Kidney capillary endothelial cell (primary cell): ENCODE results near the gene LMO3.
"Not testable (repeated sequence)": the region's sequence is repeated elsewhere in the genome, so short reads cannot be mapped to it uniquely, and the experiment has no call there.

Experiments
- DNase-seq: peaks from one replicate; pipeline ENCODE4 v3.0.0-alpha.2; 2018; ENCODE audit warnings: low spot score

Gene LMO3

DNA sequence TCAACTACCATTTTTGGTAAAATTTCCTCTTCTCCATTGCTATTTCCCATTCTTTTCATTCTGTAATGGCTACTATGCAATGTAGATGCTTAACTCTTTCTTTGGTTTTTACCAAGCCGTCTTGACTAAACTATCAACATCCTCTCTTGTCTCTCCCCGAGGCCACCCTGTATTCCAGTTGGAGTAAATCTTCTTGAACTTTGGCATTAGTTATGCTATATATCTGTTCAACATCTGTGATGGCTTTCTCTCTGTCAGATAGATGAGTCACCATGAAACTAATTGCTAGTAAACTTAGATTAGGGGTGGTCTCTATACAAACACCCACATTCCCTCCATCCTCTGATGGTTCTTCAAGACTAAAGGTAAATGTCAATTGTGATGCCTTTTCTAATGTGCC is 63.4 kb downstream of the LMO3 start:
- no peak for DNase-seq

DNA sequence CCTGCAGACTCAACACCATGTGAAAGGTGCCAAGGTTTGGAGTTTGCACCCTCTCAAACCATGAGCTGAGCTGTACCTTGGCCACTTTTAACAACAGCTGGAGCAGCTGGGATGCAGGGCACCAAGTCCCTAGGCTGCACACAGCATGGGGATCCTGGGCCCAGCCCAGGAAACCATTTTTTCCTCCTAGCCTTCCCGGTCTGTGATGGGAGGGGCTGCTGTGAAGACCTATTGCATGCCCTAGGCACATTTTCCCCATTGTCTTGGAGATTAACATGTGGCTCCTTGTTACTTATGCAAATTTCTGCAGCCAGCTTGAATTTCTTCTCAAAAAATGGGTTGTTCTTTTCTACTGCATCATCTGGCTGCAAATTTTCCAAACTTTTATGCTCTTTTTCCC is 68.3 kb downstream of the LMO3 start:
- DNase-seq: not testable (repeated sequence)

DNA sequence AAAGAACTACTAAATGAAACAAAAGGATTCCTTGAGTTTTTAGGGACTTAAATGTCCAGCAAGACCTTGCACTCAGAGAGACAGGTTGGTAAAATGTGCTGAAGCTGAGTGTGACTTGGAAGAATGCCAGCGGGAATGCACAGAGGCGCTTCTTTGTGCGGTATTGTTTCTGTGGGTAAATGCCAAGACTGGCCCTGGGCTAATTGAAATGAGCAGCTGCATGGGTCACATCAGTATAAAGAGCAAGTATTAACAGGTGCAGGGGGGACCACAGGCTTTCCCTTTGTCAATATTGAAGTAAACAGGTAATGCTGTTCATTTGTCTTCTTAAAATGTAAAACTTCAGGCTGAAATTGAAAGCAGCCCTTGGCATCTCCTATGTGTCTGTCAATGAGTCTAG is 74.3 kb downstream of the LMO3 start:
- no peak for DNase-seq

DNA sequence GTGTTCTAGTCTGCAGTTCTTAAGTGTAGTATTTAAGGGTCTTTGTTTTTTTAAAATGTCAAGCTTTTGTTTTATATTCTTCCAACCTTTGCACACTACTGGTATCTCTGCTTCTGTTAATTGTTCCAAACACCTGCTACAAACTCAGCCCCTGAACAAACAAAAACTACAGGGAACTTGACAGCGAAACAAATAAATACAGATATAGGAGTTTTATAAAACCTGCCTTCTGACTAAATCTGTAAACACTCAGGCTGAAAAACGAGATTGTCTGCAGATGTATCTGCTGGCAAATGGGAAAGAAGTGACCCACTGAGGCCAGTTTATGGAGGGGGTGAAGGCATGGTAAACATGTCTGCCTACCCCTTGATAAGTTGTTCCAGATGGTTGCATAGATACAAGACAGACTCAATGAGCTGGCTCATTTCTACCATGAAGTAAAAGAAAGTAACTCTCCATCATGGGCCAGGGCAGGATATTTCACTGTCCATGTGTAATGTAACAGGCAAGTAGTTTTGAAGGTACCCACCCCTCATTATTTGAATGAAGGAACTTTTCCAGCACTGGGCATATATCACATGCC is 75.6 kb downstream of the LMO3 start:
- no peak for DNase-seq

DNA sequence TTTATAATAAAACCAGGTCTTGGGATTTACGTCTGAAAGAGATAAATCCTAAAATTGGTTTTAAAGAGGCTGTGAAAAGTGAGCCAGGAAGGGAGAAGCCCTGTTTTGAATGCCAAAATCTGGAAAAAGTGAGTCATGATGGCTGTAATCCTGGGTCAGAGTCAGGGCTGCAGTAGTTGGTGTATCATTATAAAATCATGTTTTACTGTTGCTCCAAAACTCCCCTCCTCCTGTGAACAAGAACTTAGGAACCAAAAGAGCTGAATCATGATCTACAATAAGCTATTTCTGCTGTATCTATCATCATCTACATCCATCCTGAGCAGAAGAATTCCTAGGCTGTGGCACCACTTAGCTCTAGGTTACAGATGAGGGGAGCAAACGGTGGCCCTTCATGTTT is 79.3 kb downstream of the LMO3 start:
- DNase-seq: no peak

DNA sequence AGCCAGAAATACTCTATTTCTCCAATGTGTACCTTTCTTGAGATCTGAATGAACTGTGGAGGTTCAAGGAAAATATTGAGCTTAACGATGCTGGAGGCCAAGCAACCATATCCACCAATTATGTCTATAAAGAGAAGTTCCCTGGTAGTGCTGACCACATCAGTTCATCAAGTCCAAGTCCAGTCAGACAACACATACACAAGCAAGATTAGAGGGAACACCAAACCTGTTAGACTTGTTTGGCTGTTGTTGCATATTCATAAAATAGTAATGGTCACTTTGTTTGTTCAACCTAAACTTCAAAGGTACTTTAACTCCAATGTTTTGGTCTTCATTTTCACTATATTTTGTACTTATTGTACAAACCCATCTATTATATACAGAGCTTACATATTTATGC is 81.6 kb downstream of the LMO3 start:
- DNase-seq: no peak

DNA sequence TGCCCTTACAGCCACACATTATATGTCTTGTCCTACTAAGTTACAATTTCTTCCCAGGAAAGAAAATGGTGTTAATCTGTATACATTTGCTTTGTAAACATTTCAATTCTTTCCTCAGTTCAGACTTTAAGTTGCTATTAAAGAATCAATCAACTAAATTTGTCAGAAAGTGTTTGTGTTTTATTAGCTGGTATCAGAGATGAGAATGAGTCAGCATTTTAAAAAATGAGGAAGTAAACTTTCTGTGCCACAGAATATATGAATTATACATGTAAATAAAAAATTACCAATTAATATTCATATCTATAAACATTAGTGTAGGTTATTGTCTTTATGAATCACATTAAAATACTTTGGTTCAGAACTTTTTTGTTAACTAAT is 82.0 kb downstream of the LMO3 start:
- DNase-seq: no peak

DNA sequence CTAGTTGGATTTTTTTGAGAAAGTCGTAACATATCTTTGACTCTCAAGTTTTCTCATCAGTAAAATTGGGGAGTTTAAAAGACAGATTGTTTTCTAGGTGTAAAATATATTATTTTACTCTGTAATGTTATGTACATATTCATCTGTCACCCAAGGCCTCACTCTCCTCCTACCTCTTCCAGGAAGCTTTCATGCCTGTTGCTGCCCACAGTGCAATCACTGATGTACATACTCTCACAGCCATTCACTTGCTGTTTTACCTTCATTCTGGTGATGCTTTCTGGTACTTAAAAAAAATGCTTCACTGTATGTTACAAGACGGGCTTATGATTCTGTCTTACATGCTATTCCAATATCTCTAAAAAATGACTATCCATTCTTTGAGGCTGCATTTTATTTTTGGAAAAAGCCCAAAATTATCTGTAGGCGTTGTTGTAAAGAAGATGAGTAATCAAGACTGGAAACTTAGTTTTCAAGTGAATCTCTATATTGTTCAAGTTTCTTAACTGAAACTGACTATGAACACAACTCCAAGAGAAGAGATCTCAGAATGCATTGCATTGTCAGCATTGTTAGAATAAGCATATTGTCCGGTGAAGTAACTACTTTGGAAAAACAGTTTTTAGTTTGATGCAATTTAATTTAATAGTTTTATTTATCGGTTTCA is 82.5 kb downstream of the LMO3 start:
- no peak for DNase-seq

DNA sequence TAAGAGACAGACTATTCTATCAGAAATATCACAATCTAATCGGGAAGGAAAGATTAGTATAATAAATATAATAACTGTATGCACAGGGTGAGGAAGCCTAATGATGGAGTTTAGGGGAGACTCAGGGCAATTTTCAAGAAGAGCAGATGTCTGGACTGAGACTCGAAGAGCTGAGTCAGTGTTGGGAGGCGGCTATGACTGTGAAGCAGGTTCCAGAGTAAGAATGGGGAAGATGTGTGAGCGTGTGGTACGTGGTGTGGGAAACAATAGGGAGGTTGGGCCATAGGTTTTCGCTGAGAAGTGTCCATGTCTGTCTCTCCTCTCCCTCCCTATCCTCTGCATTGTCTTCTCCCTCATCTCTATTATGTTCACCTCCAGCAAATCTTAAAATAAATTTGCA is 85.6 kb downstream of the LMO3 start:
- no peak for DNase-seq

DNA sequence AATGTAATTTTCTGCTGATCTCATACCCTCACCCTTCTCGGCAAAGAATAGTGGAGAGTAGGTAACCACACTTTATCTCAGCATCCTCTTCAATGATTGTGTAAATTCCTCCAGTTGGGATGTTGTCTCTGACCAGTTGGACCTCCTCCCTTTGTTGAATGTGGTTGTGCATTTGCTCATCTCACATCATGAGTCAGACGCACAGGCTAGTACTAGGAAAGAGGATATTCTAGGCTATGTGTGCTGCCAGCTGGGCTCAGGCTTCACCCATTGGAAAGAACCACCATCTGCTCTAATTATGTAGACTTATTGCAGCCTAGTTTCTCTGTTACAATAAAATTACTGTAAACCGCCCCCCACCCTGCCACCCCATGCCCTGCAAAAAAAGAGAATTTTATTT is 90.3 kb downstream of the LMO3 start:
- DNase-seq: no peak

DNA sequence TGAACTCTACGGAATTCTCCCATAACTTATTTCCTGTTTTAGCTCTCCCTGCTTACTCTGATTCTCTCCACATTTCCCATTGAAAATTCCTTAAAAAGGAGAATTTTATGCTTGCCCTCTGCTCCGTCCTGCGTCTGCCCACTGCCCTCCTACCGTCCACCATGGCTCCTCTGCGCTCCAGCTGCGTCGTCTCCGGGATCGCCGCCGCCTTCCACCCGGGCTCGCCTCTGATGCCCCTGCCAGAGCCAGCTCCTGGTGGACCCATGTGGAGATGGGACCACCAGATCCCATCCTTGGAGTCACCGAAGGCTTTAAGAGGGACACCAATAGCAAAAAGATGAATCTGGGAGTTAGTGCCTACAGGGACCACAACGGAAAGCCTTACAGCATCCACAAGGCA is 92.7 kb downstream of the LMO3 start:
- no peak for DNase-seq

DNA sequence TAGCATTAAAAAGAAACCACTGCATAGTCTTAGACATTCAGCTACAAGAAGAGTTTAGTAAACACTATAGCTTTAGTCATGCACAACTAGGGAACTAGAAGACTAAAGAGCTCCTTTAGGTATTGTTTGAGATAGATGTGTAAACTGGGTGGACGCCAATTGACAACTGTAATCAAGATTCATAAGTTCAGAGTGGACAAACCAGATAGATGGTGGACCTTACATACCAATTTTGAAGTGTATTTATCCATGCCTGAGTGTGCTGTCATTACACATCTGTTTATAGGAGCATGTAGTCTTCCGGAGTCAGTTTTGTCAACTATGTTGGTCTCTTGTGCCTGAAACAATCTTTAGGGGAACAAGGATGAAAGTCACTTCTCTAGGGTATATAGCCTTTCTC is 96.6 kb downstream of the LMO3 start:
- no peak for DNase-seq

DNA sequence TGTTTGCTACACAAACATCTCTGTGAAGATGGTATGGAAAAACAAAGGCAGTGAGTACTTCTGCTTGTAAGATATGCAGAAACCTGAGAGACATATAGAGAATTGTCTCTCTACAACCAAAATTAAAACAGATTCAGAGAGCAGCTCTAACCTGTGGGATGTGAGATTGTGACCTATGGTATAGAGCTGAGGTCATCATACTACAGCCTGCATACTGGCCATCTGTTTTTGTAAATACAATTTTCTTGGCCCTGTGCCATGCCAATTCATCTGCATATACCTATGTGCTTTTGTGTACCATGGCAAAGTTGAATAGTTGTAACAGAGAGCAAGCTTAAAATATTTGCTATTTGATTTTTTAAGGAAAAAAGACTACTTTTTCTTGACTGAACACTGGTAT is 99.6 kb downstream of the LMO3 start:
- no peak for DNase-seq

DNA sequence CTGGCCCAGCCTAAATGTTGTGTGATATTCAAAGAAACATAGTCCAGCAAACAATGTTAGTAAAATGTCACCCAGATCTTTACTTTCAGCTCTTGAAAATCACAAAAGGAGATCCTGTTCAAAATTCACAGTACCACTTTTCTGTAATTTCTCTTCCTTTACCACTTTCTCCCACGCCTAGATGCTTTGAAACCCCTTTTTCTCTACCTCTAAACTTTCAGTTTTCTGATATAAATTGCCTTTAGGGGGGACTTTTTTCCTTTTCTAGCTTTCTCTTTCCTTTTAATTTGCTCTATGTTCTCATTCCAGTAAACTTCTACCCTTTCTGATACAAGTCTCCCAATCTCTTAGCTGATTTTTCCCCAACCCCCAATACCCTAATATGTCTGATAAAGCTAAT is 101.8 kb downstream of the LMO3 start:
- DNase-seq: no peak

DNA sequence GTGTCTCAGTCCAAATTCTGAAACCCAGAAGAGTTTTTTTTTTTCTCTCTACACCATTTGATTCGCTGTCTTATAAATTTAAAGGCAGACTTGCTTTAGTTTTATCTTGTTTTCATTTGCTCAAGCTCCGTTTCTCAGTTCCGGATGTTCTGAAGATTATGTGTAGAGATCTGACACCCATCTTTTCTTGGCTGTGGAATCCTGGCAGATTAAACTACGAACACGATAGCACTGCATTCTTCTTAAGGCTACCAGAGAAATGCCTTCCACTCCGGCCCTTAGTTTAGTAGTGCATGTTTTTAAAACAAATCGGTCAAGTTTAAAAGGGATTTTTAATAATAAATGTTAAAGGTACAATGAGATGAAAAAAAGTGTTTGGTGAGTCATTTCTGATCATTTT is 106.4 kb downstream of the LMO3 start:
- no peak for DNase-seq
